Measurements from ENCODE around the gene PTPN3. TPM values are rescaled to one million over a fixed set of nuclear protein-coding genes. Genes with fewer than 3 reads are reported as not detected.
A peak's percentile ranks its signal among the peaks of the same experiment; 100 is the strongest.

The PTPN3 gene
- total RNA-seq, 6 donors from 2014 or later, result 10.2 to 26.2 (median 15.2) TPM

GRCh38 chr9:109469646-109470358 lies 28.3 kb downstream of the PTPN3 start:
- ATAC-seq (ENCODE audit: low FRiP score in 2 of 2), result peak; percentile 90
- Histone ChIP-seq H3K27ac (no peak overlapping the region), H3K4me1 (peaks cover 0 to 13% (median 7%) of the 10 kb centered on the region in 4 donors), H3K27me3 (no peaks in the 10 kb centered on the region), H3K4me3 (no peak overlapping the region), H3K36me3 (no peaks in the 10 kb centered on the region), H3K9me3 (no peaks in the 10 kb centered on the region)
- TF ChIP-seq CTCF (IDR thresholded peaks at IDR 0.05) (peak; percentile 53 to 80 (median 74)), EP300 (IDR thresholded peaks at IDR 0.05) (no peak)
- peak in 1 of 2 donors; percentile 79 for DNase-seq
- 33 to 44% methylated on average over 13 of the region's 13 CpGs for WGBS, 2 donors

- DNase-seq (peak in 1 of 2 donors; percentile 39), ATAC-seq (ENCODE audit: low FRiP score in 2 of 2) (peak in 1 of 2 donors; percentile 16)
- no peak for TF ChIP-seq POLR2AphosphoS5 (IDR thresholded peaks at IDR 0.05)
- TF ChIP-seq POLR2A (IDR thresholded peaks at IDR 0.05), result no peak
- H3K4me3 ChIP-seq, result no peak overlapping the region
- H3K4me1 ChIP-seq, result peaks cover 0 to 13% (median 6%) of the 10 kb centered on the region in 4 donors
- H3K36me3 ChIP-seq, result no peaks in the 10 kb centered on the region
- 88 to 95% methylated on average over 5 of the region's 5 CpGs for WGBS, 2 donors
- no peaks in the 10 kb centered on the region for H3K27me3 ChIP-seq
- H3K9me3 ChIP-seq, result no peaks in the 10 kb centered on the region
- H3K27ac ChIP-seq, result no peak overlapping the region
These were observed 29.2 kb downstream of the PTPN3 start for GRCh38 chr9:109468927-109469326.

GRCh38 chr9:109467936-109468335 lies 30.2 kb downstream of the PTPN3 start:
- no peak for DNase-seq
- Histone ChIP-seq H3K36me3 (no peaks in the 10 kb centered on the region), H3K27me3 (no peaks in the 10 kb centered on the region), H3K4me3 (no peak overlapping the region), H3K4me1 (peaks cover 0 to 13% (median 4%) of the 10 kb centered on the region in 4 donors), H3K27ac (no peak overlapping the region), H3K9me3 (no peaks in the 10 kb centered on the region)
- WGBS, 2 donors, result 36 to 44% methylated on average over 2 of the region's 2 CpGs
- no peak for ATAC-seq (ENCODE audit: low FRiP score in 2 of 2)
- no peak for TF ChIP-seq EP300 (IDR thresholded peaks at IDR 0.05)
- no peak for TF ChIP-seq CTCF (IDR thresholded peaks at IDR 0.05)
- TF ChIP-seq POLR2AphosphoS5 (IDR thresholded peaks at IDR 0.05), result no peak
- no peak for TF ChIP-seq POLR2A (IDR thresholded peaks at IDR 0.05)

- no peak overlapping the region for H3K27ac ChIP-seq
- TF ChIP-seq POLR2A (IDR thresholded peaks at IDR 0.05) (no peak), CTCF (IDR thresholded peaks at IDR 0.05) (no peak)
- H3K27me3 ChIP-seq, result no peaks in the 10 kb centered on the region
- ATAC-seq (ENCODE audit: low FRiP score in 2 of 2) (no peak), DNase-seq (no peak)
- 82 to 89% methylated on average over 12 of the region's 12 CpGs for WGBS, 2 donors
- H3K4me1 ChIP-seq, result peaks cover 0 to 10% (median 4%) of the 10 kb centered on the region in 4 donors
- H3K9me3 ChIP-seq, result no peaks in the 10 kb centered on the region
- peaks cover 0 to 4% (median 0%) of the 10 kb centered on the region in 4 donors for H3K36me3 ChIP-seq
- no peak overlapping the region for H3K4me3 ChIP-seq
These were observed 31.2 kb downstream of the PTPN3 start for GRCh38 chr9:109466623-109467590.

GRCh38 chr9:109463924-109464625 lies 34.0 kb downstream of the PTPN3 start:
- Histone ChIP-seq H3K27ac (no peak overlapping the region), H3K27me3 (no peaks in the 10 kb centered on the region), H3K36me3 (peaks cover 0 to 4% (median 0%) of the 10 kb centered on the region in 4 donors), H3K4me1 (peaks cover 0 to 6% (median 3%) of the 10 kb centered on the region in 4 donors), H3K4me3 (no peak overlapping the region), H3K9me3 (no peaks in the 10 kb centered on the region)
- WGBS, 2 donors, result 66 to 78% methylated on average over 7 of the region's 7 CpGs
- TF ChIP-seq EP300 (IDR thresholded peaks at IDR 0.05) (no peak), POLR2A (IDR thresholded peaks at IDR 0.05) (no peak), CTCF (IDR thresholded peaks at IDR 0.05) (no peak), POLR2AphosphoS5 (IDR thresholded peaks at IDR 0.05) (no peak)
- ATAC-seq (ENCODE audit: low FRiP score in 2 of 2), result no peak
- no peak for DNase-seq
